Measurements from ENCODE around the gene ARHGAP6.

The ARHGAP6 gene

GRCh38 chrX:11205796-11206195, 459.9 kb downstream of the ARHGAP6 start:
- no peak for DNase-seq

GRCh38 chrX:11197671-11198070, 468.0 kb downstream of the ARHGAP6 start:
- no peak for DNase-seq

GRCh38 chrX:11196476-11196875, 469.2 kb downstream of the ARHGAP6 start:
- DNase-seq, result no peak

GRCh38 chrX:11193035-11193469, 472.7 kb downstream of the ARHGAP6 start:
- no peak for DNase-seq

GRCh38 chrX:11190745-11191510, 474.8 kb downstream of the ARHGAP6 start:
- DNase-seq, result no peak

- no peak for DNase-seq
Observed at GRCh38 chrX:11189097-11189496, 476.6 kb downstream of the ARHGAP6 start.

- DNase-seq, result peak in 1 of 2 donors; percentile 0
Observed at GRCh38 chrX:11188664-11189063, 477.1 kb downstream of the ARHGAP6 start.

- no peak for DNase-seq
Observed at GRCh38 chrX:11187001-11187400, 478.7 kb downstream of the ARHGAP6 start.

GRCh38 chrX:11185861-11186260, 479.9 kb downstream of the ARHGAP6 start:
- no peak for DNase-seq

- DNase-seq, result no peak
Observed at GRCh38 chrX:11180571-11180970, 485.1 kb downstream of the ARHGAP6 start.

GRCh38 chrX:11172415-11172814, 493.3 kb downstream of the ARHGAP6 start:
- no peak for DNase-seq

GRCh38 chrX:11171956-11172355, 493.8 kb downstream of the ARHGAP6 start:
- DNase-seq, result no peak

- no peak for DNase-seq
Observed at GRCh38 chrX:11164433-11164832, 501.3 kb downstream of the ARHGAP6 start.

- no peak for DNase-seq
Observed at GRCh38 chrX:11159149-11159548, 506.6 kb downstream of the ARHGAP6 start.

- DNase-seq, result no peak
Observed at GRCh38 chrX:11151799-11152559, 513.7 kb downstream of the ARHGAP6 start.

- DNase-seq, result no peak
Observed at GRCh38 chrX:11148401-11148800, 517.3 kb downstream of the ARHGAP6 start.

- DNase-seq, result no peak
Observed at GRCh38 chrX:11146411-11146810, 519.3 kb downstream of the ARHGAP6 start.

GRCh38 chrX:11143931-11144678, 521.6 kb downstream of the ARHGAP6 start:
- peak; percentile 21 to 31 for DNase-seq

- DNase-seq, result no peak
Observed at GRCh38 chrX:11138498-11139390, 527.0 kb downstream of the ARHGAP6 start.

GRCh38 chrX:11137543-11138139, 528.1 kb downstream of the ARHGAP6 start:
- no peak for DNase-seq

GRCh38 chrX:11135564-11136185, 530.0 kb downstream of the ARHGAP6 start:
- DNase-seq, result no peak
